ENCODE data around the gene TEX54.

TEX54 gene

GRCh38 chr11:62804310-62805075, 28.1 kb downstream of the TEX54 start:
- Histone ChIP-seq H3K9me3 (ENCODE audit: insufficient read depth, low read length) (no peaks in the 10 kb centered on the region), H3K27me3 (ENCODE audit: low read depth, low read length) (no peaks in the 10 kb centered on the region), H3K36me3 (replicated peaks; ENCODE audit: low read depth, low read length) (peaks cover 40% of the 10 kb centered on the region), H3K79me2 (ENCODE audit: low read length) (peaks cover 29% of the 10 kb centered on the region), H2AFZ (ENCODE audit: low read depth, low read length) (no peak overlapping the region), H3K4me2 (ENCODE audit: low read length) (peak overlapping the region; percentile 91), H3K4me3 (ENCODE audit: low read length) (peak overlapping the region; percentile 79), H4K20me1 (ENCODE audit: insufficient read depth, low read length) (peaks cover 12% of the 10 kb centered on the region), H3K4me1 (ENCODE audit: low read length) (peaks cover 35% of the 10 kb centered on the region), H3K27ac (ENCODE audit: low read length) (peak overlapping the region; percentile 36), H3K9ac (ENCODE audit: low read length) (peak overlapping the region; percentile 89)
- TF ChIP-seq EZH2phosphoT487 (IDR thresholded peaks at IDR 0.05; ENCODE audit: low read depth): no peak
- TF ChIP-seq CTCF (IDR thresholded peaks at IDR 0.05; ENCODE audit: low read depth, low read length): no peak

GRCh38 chr11:62801071-62801470, 31.6 kb downstream of the TEX54 start:
- H2AFZ ChIP-seq (ENCODE audit: low read depth, low read length): no peak overlapping the region

GRCh38 chr11:62799486-62799885, 33.2 kb downstream of the TEX54 start:
- Histone ChIP-seq H3K27ac (ENCODE audit: low read length) (no peak overlapping the region), H3K4me3 (ENCODE audit: low read length) (no peak overlapping the region), H3K36me3 (replicated peaks; ENCODE audit: low read depth, low read length) (peaks cover 71% of the 10 kb centered on the region), H4K20me1 (ENCODE audit: insufficient read depth, low read length) (peaks cover 9% of the 10 kb centered on the region), H3K9ac (ENCODE audit: low read length) (no peak overlapping the region), H3K4me1 (ENCODE audit: low read length) (peaks cover 20% of the 10 kb centered on the region), H3K4me2 (ENCODE audit: low read length) (no peak overlapping the region), H3K9me3 (ENCODE audit: insufficient read depth, low read length) (no peaks in the 10 kb centered on the region), H2AFZ (ENCODE audit: low read depth, low read length) (no peak overlapping the region), H3K27me3 (ENCODE audit: low read depth, low read length) (no peaks in the 10 kb centered on the region), H3K79me2 (ENCODE audit: low read length) (peaks cover 18% of the 10 kb centered on the region)
- TF ChIP-seq CTCF (IDR thresholded peaks at IDR 0.05; ENCODE audit: low read depth, low read length): no peak
- TF ChIP-seq EZH2phosphoT487 (IDR thresholded peaks at IDR 0.05; ENCODE audit: low read depth): no peak

More at GRCh38 chr11:62801071-62801470, 31.6 kb downstream of the TEX54 start:
- Histone ChIP-seq H3K27ac (ENCODE audit: low read length) (no peak overlapping the region), H3K4me1 (ENCODE audit: low read length) (peaks cover 21% of the 10 kb centered on the region), H3K4me2 (ENCODE audit: low read length) (no peak overlapping the region), H4K20me1 (ENCODE audit: insufficient read depth, low read length) (peaks cover 12% of the 10 kb centered on the region), H3K36me3 (replicated peaks; ENCODE audit: low read depth, low read length) (peaks cover 58% of the 10 kb centered on the region), H3K79me2 (ENCODE audit: low read length) (peaks cover 26% of the 10 kb centered on the region), H3K4me3 (ENCODE audit: low read length) (no peak overlapping the region), H3K9me3 (ENCODE audit: insufficient read depth, low read length) (no peaks in the 10 kb centered on the region), H3K9ac (ENCODE audit: low read length) (no peak overlapping the region), H3K27me3 (ENCODE audit: low read depth, low read length) (no peaks in the 10 kb centered on the region)
- TF ChIP-seq CTCF (IDR thresholded peaks at IDR 0.05; ENCODE audit: low read depth, low read length): no peak

GRCh38 chr11:62796281-62796680, 36.4 kb downstream of the TEX54 start:
- Histone ChIP-seq H3K79me2 (ENCODE audit: low read length) (peaks cover 6% of the 10 kb centered on the region), H3K27ac (ENCODE audit: low read length) (no peak overlapping the region), H2AFZ (ENCODE audit: low read depth, low read length) (no peak overlapping the region), H3K9me3 (ENCODE audit: insufficient read depth, low read length) (no peaks in the 10 kb centered on the region), H3K4me3 (ENCODE audit: low read length) (no peak overlapping the region), H4K20me1 (ENCODE audit: insufficient read depth, low read length) (no peaks in the 10 kb centered on the region; the same call in 1 of the 2 replicates), H3K4me1 (ENCODE audit: low read length) (peaks cover 8% of the 10 kb centered on the region), H3K4me2 (ENCODE audit: low read length) (no peak overlapping the region), H3K36me3 (replicated peaks; ENCODE audit: low read depth, low read length) (peaks cover 69% of the 10 kb centered on the region), H3K27me3 (ENCODE audit: low read depth, low read length) (no peaks in the 10 kb centered on the region), H3K9ac (ENCODE audit: low read length) (no peak overlapping the region)
- TF ChIP-seq CTCF (IDR thresholded peaks at IDR 0.05; ENCODE audit: low read depth, low read length): no peak
- no peak for TF ChIP-seq EZH2phosphoT487 (IDR thresholded peaks at IDR 0.05; ENCODE audit: low read depth)
